Stimulated activated CD8-positive, alpha-beta memory T cell treated with anti-CD3 and anti-CD28 coated beads, Interleukin-15, amount 100 ng/mL, for 4 hours (primary cell): ENCODE data around the gene HNF4A.

Experiments used
- DNase-seq, 2 donors: peaks; one replicate each; pipeline ENCODE4 v3.0.0-alpha.2; 2020; ENCODE audit warnings: low read depth in 2 of 2

The HNF4A gene

DNA sequence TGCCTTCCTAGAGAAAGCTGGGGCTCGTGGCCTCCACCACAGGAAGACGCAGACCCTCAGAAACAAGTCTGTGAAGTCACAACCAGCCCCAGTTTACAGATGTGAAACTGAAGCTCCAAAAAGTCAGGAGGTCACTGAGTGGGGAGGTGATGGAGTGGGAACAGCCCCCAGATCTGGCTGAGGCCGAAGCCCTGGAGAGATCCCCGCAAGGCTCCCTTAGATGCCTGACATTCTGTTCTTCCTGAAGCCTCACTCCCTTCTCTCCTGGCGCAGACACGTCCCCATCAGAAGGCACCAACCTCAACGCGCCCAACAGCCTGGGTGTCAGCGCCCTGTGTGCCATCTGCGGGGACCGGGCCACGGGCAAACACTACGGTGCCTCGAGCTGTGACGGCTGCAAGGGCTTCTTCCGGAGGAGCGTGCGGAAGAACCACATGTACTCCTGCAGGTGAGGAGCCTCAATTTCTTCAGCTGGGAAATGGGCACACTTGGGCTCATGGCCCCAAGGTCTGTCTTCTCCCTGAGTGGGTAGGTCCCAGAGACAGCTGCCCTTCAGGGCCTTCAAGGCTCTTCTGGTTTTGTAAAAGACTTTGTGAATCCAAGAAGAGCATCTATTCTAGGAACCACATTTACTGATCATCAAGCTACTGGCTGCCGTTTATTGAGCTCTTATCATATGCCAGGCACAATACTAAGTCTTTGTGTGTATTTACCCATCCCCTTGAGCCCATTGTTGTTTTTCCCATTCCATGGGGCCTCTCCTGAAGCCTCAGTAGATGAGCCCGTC is 50.5 kb downstream of the HNF4A start:
- no peak for DNase-seq

DNA sequence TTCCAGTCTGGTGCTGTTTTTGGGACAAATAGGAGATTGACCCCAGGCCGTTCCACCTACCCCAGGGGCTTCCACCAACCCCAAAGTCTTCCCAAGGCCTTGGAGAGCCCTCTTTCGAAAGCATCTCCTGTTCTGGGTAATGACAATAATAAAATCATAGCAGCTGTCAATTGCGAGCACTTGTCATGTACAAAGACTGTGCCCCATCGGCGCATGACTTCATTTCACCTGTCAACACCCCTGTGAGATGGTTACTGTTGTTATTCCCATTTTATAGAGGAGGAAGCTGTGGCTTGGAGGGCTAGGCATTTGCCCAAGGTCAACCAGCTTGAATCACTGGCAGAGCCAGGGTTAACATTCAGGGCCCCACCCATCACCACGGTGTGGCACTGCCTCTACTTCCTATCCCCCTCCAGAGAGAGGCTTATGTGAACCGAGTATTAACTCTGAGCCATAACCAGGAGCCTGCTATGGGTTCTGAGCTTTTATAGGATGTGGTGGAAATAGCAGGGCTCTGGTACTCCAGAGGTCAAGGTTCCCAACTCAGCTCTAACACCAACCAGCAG is 51.2 kb downstream of the HNF4A start:
- DNase-seq, result no peak

DNA sequence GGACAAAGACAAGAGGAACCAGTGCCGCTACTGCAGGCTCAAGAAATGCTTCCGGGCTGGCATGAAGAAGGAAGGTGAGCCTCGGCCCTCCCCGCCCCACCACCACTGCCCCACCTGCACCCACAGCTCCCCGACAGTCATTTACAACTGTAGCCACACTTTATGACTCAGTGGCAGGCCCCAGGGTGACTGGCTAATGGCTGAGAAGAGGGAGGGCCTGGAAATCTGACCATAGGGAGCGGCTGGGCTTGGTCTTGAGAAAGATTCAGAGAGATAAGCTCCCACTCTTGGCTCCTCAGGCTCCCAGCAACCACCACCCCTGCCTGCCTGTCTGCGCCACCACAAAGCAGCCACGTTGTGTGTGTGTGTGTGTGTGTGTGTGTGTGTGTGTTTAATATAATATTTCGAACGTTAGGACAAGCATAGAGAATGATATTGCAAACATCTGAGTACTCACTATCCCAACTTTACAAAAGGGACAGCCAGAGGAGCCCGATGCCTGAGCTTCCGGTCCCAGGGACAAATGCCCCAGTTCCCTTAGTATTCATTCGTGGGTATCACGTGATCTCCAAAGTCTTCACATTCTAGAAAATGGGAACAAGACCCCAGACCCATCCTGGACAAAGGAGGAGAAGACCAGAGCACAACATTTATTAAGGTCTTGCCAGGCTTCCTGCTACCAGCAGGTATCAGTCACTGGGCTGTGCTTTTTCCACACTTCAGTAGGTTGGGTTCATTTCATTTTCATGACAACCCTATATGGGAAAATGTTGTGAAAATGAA is 52.1 kb downstream of the HNF4A start:
- no peak for DNase-seq

DNA sequence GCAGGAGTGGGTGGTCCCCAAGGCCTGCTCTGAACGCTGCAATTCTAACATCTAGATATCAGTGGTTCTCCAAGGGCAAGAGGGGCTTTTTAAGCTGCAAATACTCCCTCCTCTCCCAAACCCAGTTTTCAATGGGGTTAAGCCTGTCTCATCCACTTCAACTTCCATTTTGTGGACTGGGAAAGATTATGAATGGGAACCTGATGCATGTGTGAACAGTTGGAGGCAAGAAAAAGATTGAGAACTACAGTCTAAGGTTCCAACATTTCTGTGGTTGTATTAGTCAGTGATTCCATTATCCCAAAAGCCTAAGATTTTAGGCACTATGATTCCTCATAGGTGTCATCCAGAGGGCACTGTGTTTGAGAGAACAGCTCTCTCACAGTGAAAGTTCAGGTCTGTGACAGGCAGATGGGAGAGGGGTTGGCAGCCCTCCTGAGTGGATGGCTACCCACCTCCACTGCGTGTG is 53.7 kb downstream of the HNF4A start:
- DNase-seq, result no peak

DNA sequence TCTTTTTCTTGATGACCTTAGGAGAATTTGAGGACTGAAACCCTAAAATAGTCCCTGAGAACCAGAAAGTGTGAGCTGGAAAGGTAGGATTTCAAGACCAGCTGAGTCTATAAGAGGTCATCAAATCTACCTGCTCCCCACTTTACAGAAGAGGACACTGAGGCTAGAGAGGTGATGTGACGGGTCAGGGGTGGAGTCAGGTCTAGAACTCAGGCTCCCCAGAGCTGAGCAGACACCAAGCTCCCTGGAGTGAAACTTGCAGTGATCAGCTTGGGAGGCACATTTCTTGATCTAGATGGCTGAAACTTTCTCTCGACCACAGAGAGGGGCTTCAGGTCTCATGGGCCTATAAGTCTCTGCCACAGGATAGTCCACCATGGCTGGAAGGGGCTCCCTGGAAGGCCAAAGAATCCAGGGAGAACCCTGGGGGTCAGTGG is 55.1 kb downstream of the HNF4A start:
- no peak for DNase-seq

DNA sequence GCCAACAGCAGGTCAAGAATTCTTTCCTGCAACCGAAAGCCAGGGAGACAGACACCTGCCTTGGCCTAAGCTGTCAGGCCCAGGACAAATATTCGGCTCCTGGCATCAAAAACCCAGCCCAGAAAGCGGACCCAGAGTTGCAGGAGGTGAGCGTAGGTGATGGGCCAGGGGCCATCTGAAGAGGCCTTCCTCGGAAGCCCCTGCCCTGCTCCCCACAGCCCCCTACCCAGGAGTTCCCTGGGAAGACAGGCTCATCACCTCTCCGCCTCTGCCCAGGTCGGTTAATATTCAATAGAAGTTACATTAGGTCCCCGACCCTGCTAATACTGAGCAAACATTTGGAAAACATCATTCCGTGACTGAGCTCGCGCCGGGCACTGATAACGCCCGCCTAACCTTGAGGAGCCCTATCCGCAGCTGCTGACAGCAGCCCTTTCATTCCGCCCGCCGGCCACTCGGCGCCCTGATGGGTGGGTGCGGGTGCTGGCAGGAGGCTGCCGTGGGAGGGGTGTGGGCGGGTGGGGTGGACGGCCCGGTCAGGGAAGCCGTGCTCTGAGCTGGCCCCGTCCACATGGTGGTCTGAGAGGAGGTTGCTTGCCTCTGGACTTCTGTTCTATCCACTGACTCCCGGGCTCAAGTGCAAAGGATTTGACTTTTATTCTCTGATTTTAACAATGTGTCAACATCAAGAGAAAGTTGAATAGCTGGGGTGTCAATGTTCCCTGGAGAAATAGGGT is 55.7 kb downstream of the HNF4A start:
- no peak for DNase-seq

DNA sequence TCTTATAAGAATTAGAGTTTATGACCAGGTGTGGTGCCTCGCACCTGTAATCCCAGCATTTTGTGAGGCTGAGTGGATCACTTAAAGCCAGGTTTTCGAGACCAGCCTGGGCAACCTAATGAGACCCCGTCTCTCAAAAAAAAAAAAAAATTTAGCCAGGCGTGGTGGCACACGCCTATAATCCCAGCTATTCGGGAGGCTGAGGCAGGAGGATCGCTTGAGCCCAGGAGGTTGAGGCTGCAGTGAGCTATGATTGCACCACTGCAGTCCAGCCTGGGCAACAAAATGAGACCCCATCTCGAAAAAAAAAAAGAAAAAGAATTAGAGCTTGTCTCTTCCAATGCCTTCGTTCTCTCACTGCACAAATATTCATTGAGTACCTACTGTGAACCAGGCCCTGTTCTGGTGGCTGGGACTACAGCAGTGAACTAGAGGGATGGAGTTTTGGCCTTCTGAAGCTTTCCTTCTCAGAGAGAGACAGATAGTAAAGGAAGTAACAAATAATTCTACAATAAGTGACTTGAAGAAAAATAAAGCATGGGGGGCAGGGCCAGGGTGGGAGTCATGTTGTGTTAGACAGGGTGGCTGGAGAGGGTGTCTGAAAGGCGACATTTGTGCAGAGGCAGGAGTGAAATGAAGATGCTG is 56.4 kb downstream of the HNF4A start:
- DNase-seq, result no peak

DNA sequence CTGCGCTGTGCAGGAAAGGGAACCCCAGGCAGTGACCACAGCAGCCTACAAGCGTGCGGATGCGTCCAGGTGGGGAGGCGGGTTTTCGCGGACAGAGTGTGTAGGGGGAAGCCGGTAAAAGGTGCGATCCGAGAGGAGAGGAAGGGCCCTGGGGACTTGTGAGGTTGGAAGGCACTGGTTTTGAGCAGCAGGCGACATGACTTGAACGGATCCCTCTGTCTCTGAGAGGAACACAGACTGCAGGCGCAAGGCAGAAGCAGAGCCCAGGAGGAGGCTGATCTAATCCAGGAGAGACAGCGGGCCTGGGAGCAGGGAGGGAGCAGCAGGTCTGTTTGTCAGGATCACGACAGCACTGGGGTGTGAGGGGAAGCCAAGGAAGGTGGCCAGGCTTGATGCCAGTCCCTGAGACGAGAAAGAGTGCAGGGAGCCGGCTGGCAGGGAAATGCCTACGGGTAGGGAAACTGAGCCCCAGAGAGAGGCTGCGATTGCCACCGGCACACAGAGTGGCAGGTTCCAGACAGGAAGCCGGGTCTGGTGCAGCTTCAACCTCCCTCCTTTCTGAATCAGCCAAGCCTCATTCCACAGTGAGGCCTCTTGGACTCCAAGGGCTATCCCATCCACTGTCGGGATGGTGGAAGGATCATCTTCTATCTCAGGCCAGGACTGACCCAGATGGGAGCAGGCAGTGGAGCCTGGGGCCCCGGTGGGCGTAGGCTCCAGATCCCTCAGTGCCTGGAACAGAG is 57.1 kb downstream of the HNF4A start:
- no peak for DNase-seq

DNA sequence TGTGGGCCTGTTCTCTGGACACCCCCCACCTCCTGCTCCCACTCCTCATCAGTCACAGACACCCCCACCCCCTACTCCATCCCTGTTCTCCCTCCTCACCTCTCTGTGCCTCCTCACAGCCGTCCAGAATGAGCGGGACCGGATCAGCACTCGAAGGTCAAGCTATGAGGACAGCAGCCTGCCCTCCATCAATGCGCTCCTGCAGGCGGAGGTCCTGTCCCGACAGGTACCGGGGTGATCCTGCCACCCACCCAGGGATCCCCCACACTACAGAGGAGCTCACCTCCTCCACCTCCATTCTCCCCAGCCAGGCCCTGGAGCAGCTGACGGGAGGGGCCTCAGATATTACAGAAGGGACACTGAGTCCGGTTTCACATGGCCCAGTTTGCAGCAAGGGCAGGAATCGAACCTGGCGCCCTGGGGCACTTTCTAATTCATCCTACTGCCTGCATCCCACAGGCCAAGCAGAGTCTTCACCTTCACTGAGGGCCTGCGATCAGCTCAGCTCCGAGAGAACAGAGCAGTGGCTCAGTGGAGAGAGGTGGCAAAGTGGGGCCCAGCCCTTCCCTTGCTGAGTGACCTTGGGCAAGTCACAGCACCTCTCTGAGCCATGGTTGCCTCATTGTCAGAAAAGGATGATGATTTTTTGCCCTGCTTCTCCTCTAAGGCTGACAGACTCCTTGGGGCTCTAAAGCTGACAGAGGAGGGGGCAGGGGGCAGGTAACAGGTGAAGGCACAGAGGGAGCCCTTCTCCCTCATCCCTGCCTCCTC is 58.3 kb downstream of the HNF4A start:
- DNase-seq, result no peak

DNA sequence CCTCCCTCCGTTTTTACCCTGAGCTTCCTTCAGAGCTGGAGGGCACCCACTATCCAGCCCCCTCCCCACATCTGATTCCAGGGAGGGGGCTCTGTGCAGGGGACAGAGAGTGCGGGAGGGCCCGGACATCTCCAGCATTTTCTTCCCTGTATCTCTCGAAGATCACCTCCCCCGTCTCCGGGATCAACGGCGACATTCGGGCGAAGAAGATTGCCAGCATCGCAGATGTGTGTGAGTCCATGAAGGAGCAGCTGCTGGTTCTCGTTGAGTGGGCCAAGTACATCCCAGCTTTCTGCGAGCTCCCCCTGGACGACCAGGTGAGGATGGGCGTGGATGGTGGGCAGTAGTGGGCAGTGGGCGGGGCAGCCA is 58.8 kb downstream of the HNF4A start:
- no peak for DNase-seq

DNA sequence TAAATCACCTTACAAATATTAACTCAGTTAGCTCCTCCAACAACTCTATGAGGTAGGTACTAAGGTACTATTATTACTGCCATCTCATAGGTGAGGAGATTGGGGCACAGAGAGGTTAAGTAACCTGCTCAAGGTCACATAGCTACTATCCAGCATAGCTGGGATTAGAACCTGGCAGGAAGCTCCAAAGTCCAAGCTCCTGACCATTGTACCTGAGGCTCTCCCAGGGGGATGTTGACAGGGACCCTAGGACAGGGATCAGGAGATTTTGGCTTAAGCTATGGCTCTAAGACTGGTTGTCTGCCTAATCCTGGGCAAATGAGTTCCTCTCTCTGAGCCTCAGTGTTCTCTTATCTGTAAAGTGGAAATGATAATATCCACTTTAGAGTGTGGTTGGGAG is 59.3 kb downstream of the HNF4A start:
- no peak for DNase-seq

DNA sequence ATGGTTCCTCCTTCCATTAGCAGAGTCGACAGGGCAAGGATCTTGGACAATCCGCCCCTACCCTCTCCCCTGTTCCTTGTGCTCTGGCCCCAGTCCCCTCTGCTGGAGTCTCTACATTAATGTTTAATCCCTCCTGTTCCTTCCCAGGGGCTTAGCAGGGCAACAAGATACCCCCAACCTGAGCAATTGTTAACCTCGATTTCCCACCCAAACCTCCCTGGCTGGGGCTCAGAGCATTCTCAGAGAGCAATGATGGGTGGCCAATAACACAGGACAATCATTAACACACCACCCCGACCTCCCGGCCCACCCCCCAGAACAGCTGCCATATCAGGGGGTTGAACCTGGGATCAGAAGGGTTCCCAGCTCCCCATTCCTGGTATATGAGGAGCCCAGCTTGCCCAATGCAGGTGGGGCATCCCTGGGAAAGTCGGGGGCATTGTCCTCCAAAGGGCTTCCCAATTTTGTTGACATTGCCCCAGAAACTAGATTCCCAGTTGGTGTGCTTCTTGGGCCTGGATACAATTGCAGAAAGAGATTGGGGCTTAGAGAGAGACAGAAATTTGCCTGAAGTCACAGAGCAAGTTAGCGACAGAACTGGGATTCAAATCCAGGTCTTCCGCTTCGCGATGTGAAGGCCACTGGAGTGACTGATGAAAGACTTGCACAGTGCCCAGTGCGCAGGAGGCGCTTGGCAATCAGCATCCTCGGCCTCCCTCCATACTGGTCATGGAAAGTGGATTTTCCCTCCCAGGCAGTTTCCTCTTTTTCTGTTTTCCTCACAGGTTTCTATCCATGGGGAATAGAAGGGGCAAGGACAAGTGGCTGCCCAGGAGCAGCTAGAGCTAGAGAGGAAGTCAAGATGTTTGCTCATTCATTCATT is 60.6 kb downstream of the HNF4A start:
- DNase-seq, result no peak

DNA sequence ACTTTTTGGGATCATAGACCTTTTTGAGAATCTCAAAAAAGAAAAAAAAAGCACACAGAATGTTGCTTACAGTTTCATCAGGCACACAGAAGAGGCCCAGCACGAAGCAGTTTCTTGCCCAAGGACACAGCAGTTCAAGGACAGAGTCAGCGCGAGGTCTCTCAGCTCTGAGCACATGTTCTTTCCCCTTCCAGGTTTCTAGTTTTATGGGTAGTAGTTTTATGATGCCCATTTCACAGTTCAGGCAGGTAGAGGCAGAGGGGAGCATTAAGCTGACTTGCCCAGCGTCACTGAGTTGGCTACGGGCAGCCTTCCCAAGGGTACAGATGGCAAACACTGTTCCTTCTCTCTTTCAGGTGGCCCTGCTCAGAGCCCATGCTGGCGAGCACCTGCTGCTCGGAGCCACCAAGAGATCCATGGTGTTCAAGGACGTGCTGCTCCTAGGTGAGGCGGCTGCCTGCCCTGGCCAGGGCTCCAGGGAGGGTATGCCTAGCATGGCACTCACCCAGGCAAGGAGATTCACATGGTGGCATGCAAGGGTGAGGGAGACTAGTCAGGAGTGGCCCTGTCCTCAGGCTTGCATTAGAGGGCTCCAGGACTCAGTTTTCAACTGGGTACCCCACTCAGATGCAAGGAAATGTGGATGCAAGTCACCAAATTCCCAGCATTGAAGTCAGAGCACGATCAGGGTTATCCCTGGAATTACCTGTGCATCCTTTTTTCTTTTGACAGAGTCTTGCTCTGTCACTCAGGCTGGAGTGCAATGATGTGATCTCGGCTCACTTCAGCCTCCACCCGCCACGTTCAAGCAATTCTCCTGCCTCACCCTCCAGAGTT is 62.8 kb downstream of the HNF4A start:
- DNase-seq, result no peak

DNA sequence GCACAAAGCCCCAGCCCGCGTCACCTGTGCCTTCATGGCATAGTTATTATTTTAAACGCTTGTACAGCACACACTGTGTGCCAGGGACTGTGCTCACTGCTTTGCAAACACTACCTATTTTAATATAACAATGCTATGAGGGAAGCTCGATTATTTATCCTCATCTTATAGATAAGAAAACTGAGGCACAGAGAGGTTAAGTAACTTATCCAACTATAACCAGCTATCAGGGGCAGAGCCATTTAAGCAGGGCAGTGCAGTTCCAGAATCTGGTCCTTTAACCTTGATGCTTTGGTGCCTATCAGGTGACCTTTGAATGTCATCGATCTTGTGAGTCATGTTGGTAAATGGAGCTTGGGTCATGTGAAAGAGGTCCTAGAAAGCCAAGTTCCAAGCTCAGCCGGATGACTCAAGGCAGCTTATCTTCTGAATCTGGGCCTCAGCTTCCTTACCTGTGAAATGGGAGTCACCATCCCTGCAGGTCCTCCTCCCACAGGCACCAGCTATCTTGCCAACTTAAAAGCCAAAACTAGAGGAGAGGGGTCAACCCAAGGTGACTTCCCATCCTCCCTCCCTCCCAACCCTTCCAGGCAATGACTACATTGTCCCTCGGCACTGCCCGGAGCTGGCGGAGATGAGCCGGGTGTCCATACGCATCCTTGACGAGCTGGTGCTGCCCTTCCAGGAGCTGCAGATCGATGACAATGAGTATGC is 63.8 kb downstream of the HNF4A start:
- no peak for DNase-seq

DNA sequence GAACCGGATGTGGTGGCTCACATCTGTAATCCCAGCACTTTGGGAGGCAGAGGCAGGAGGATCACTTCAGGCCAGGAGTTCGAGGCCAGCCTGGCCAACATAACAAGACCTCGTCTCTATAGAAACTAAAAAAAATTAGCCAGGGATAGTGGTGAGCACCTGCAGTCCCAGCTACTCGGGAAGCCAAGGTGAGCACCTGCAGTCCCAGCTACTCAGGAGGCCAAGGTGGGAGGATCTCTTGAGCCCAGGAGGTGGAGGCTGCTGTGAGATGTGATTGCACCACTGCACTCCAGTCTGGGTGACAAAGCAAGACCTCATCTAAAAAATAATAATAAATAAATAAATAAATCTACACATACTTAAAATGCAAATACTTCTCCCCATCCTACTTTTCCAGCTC is 65.0 kb downstream of the HNF4A start:
- no peak for DNase-seq

DNA sequence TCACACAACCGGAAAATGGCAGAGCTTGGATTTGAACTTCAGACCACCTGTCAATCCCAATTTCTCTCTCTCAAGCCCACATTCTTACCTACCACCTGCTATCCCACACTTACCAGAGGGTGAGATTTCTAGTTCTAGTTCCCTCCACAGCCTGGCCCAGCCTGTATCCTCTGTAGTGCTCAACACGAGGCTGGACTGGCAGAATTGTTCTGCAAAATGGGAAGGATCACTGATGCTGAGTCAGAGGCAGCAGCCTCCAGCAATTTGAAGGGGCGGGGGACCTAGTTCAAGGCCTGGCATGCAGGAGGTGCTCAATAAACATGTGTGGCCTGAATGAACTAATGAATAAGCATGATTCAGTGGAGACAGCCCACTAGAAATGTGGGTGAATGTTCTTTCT is 66.6 kb downstream of the HNF4A start:
- no peak for DNase-seq

DNA sequence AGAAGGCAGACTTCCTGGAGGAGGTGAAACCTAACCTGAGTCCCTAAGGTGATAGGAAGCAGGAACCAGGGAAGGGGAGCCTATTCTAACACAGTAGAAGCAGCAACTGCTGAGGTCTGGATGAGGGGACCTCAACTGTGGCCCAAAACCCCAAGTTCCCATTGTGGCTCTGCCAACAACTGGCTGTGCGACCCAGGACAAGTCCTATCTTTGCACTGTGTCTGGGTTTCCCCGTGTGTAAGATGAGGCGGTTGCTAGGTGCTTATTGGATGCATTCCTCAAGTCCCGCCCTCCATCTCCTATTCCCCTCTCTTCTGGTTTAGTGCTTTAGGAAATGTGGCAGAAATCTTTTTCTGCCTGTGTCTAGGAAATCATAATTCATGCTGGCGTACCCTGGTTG is 68.0 kb downstream of the HNF4A start:
- no peak for DNase-seq
